ENCODE data around the gene NCR3LG1. TPM values are rescaled to one million over a fixed set of nuclear protein-coding genes. Genes with fewer than 3 reads are reported as not detected.

NCR3LG1 gene
- total RNA-seq, 1 experiment from 2014 or later = 1.4 TPM

GRCh38 chr11:17369094-17369493 lies 17.5 kb downstream of the NCR3LG1 start:
- H3K27ac ChIP-seq (ENCODE audit: insufficient read length, low read depth, low read length) = no peak overlapping the region
- no peak overlapping the region for H3K27ac Mint-ChIP-seq
- H3K4ac ChIP-seq (ENCODE audit: low read depth, low read length) = no peak overlapping the region
- TF ChIP-seq, protein P1, sequence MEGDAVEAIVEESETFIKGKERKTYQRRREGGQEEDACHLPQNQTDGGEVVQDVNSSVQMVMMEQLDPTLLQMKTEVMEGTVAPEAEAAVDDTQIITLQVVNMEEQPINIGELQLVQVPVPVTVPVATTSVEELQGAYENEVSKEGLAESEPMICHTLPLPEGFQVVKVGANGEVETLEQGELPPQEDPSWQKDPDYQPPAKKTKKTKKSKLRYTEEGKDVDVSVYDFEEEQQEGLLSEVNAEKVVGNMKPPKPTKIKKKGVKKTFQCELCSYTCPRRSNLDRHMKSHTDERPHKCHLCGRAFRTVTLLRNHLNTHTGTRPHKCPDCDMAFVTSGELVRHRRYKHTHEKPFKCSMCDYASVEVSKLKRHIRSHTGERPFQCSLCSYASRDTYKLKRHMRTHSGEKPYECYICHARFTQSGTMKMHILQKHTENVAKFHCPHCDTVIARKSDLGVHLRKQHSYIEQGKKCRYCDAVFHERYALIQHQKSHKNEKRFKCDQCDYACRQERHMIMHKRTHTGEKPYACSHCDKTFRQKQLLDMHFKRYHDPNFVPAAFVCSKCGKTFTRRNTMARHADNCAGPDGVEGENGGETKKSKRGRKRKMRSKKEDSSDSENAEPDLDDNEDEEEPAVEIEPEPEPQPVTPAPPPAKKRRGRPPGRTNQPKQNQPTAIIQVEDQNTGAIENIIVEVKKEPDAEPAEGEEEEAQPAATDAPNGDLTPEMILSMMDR (conservative IDR thresholded peaks at IDR 0.05) = no peak
- no peak overlapping the region for H3K14ac ChIP-seq (ENCODE audit: insufficient read depth, low read length)
- H2BK12ac ChIP-seq (ENCODE audit: insufficient read length, low read depth, low read length) = no peak overlapping the region
- peaks cover 52% of the 10 kb centered on the region for H3K9me3 ChIP-seq (ENCODE audit: control insufficient read depth, low read depth, low read length)
- H2BK120ac ChIP-seq (ENCODE audit: low read depth, low read length, poor library complexity, severe bottlenecking) = no peak overlapping the region
- no peak overlapping the region for H3K18ac ChIP-seq (ENCODE audit: insufficient read length, low read depth, low read length)
- H3K9ac ChIP-seq (ENCODE audit: extremely low read depth, insufficient read length, low read length) = no peak overlapping the region
- H4K8ac ChIP-seq (replicated peaks; ENCODE audit: insufficient read length, low read depth, low read length) = no peak overlapping the region
- H3K4me3 Mint-ChIP-seq = no peak overlapping the region
- no peak overlapping the region for H2AFZ ChIP-seq (ENCODE audit: low read length)
- H3K79me2 ChIP-seq (ENCODE audit: insufficient read depth, low read length) = no peaks in the 10 kb centered on the region
- H3T11ph ChIP-seq (ENCODE audit: low read length) = no peak overlapping the region
- H3K4me2 ChIP-seq (ENCODE audit: insufficient read depth, insufficient read length, low read length) = no peak overlapping the region
- no peak overlapping the region for H3K23ac ChIP-seq (ENCODE audit: insufficient read length, low read depth, low read length)
- H3K56ac ChIP-seq (ENCODE audit: insufficient read length, low read depth, low read length) = no peak overlapping the region
- no peaks in the 10 kb centered on the region for H3K23me2 ChIP-seq (ENCODE audit: insufficient read length, low read depth, low read length, poor library complexity, severe bottlenecking)
- DNase-seq = no peak
- no peak overlapping the region for H4K91ac ChIP-seq (ENCODE audit: insufficient read length, low read depth, low read length)
- peaks cover 42 to 51% (median 44%) of the 10 kb centered on the region in 3 experiments for H3K36me3 Mint-ChIP-seq (ENCODE audit: insufficient read depth in 1 of 3, low read depth in 3 of 3)
- no peaks in the 10 kb centered on the region for H3K4me1 ChIP-seq (ENCODE audit: insufficient read depth, low read length)
- peaks cover 6% of the 10 kb centered on the region for H3K27me3 Mint-ChIP-seq (ENCODE audit: low read depth)
- H3K27me3 ChIP-seq (ENCODE audit: insufficient read depth, low read length) = no peaks in the 10 kb centered on the region
- H2AK5ac ChIP-seq (ENCODE audit: insufficient read length, low read length) = no peak overlapping the region
- H2BK20ac ChIP-seq (ENCODE audit: low read depth, low read length, poor library complexity, severe bottlenecking) = no peak overlapping the region
- no peaks in the 10 kb centered on the region for H4K20me1 ChIP-seq (ENCODE audit: control insufficient read depth, insufficient read depth, insufficient read length)
- no peak overlapping the region for H2BK15ac ChIP-seq (ENCODE audit: low read depth, low read length)
- 0 out of 4 replicates have a peak, but pooled peaks cover 0 to 3% of the 10 kb centered on the region in 2 experiments for H3K4me1 Mint-ChIP-seq
- H3K9me3 Mint-ChIP-seq = peaks cover 53 to 58% of the 10 kb centered on the region in 2 experiments
- H2BK5ac ChIP-seq (ENCODE audit: insufficient read length, low read length) = no peak overlapping the region
- H3K79me1 ChIP-seq (ENCODE audit: insufficient read depth, low read depth, low read length, poor library complexity, severe bottlenecking) = no peaks in the 10 kb centered on the region
- H4K5ac ChIP-seq (ENCODE audit: insufficient read length, low read depth, low read length) = no peak overlapping the region
